HG03064 (cell line): ENCODE measurements around the gene ZC3H12D.
"Not testable (repeated sequence)": the region's sequence is repeated elsewhere in the genome, so short reads cannot be mapped to it uniquely, and the experiment has no call there.

Experiments used
- ATAC-seq: cut with Tn5 transposase; IDR thresholded peaks from one replicate; pipeline ENCODE4 v1.9.1; 2021; ENCODE audit warnings: low read depth; ENCODE audit not compliant: unreplicated experiment

The ZC3H12D gene

DNA sequence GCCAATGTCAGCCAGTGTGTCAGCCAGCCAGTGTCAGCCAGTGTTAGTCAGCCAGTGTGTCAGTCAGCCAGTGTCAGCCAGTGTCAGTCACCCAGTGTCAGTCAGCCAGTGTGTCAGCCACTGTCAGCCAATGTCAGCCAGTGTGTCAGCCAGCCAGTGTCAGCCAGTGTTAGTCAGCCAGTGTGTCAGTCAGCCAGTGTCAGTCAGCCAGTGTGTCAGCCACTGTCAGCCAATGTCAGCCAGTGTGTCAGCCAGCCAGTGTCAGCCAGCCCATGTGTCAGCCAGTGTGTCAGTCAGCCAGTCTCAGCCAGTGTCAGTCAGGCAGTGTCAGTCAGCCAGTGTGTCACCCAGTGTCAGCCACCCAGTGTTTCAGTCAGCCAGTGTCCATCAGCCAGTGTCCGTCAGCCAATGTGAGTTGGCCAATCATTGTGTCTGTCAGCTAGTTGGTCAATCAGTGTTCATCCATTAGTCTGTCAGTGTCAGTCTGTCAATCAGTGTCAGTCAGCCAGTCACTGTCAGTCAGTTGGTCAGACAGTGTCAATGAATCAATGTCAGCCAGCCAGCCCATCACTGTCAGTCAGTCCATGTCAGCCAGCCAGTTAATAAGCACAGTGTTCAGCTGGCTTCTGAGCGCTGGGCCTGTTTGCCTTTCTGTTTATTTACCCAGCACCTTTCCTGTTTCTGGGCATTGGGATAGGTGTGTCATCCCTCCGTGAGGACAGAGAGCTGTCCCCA is 40.3 kb downstream of the ZC3H12D start:
- not testable (repeated sequence) for ATAC-seq

DNA sequence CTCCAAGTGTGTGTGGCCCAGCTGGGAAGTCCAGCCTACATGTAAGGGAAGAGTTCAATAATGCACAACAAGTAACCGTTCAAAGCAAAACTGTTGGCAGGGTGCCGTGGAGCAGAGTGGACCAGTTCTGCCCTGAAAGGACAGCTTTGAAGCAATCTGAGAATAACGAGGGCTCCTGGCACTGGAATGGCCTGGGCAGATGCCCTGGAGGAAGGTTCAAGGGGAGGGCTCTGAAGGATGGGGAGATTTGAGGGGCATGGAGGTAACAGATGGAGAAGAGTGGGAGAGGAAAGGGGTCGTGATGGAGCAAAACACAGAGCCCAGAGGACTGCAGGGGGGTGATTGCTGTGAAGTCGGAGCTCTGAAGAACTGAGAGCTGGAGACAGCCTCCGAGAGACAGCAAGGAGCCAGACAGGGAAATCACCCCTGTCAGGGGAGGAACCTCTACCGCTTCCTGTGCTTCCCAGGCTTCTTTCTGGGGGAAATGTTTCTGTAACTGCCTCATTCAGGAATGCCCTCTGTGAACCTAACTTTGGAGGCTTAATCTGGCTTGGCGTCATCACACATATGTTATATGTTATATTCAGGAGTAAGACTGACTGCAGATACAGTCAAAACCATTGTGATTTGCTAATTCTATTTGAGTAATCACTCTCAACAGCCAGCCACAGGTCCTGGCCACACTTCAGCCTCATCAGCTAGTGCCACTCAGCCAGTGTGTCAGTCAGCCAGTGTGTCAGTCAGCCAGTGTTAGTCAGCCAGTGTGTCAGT is 41.2 kb downstream of the ZC3H12D start:
- no peak for ATAC-seq

DNA sequence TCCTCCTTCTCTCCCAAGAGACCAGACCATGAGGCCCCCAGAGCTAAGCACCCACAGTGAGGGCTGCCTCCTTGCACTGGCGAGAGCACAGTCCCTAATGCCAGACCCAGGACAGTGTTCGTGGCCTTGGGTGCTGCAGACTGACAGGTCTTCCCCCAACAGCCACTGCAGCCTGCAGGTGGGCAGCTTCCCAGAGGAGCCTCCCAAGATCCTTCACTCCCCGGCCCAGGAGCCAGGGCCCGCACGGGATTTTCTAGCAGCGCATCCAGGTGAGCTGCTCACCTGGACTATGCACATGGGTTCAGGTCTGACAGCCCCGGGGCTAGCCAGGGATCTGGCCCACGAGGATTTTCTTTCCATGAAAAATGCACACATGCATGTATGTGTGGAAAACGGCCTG is 43.1 kb downstream of the ZC3H12D start:
- no peak for ATAC-seq

DNA sequence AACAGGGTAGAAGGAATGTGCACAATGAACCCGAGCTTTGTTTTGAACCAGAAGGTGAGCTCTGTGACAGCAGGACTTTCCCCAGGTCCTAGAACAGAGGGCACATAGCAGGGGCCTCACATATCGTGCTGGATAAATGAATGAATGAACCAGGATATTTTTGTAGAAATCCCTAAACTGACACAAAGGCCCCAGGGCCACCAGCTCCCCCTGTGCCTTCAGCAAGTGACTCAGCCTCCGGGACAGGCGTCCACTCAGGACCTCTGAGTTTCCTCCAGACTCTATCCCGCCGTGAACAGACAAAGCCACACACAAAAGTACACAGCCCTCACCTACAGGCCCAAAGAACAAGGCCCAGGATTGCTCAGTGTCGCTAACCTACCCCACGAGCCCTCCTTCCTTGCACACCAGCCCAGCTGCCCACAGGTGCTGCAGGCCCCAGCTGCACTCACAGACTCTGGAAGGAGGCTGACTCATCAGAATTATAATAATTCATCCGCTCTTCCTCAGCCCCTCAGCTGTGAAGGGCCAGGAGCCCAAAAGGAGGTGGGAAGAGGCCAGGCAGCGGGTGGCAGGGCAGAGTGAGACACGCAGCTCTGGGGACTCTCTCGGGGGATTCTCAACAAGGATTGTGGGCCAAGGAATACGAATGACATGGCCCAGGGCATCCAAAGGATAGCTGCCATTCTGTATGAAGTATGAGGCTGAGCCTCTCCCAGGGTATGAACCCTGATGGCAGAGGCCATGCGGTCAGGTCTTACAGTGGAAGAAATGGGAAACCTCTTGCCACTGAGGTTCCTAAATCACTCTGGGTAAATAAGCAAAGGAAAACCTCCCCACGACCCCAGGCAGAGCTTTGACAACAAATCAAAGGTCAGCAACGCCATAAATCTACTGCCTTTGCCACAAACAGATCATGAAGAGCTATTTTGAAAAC is 43.8 kb downstream of the ZC3H12D start:
- no peak for ATAC-seq

DNA sequence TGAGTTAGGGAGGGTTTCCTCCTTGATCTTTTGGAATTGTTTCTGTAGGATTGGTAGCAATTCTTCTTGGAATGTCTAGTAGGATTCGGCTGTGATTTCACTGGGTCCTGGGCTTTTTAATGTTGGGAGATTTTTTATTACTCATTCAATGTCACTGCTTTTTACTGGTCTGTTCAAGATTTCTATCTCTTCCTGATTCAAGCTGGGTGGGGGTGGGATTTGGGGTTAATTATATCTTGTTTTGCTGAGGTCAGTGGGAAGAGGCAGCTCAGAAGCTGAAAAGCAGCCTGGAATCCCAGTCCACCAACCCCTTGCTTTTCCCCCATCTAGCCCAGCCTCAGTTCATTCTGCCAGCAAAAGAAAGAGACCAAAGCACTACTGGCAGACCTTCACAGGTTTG is 45.2 kb downstream of the ZC3H12D start:
- no peak for ATAC-seq

DNA sequence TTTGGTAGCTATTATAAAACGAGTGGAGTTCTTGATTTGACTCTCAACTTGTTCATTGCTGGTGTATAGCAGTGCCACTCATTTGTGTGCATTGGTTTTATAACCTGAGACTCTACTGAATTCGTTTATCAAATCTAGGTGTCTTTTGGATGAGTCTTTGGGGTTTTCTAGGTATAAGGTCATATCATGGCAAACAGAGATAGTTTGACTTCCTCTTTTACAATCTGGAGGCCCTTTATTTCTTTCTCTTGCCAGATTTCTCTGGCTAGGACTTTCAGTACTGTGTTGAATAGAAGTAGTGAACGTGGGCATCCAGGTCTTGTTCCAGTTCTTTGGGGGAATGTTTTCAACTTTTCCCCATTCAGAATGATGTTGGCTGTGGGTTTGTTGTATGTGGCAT is 46.0 kb downstream of the ZC3H12D start:
- ATAC-seq = no peak

DNA sequence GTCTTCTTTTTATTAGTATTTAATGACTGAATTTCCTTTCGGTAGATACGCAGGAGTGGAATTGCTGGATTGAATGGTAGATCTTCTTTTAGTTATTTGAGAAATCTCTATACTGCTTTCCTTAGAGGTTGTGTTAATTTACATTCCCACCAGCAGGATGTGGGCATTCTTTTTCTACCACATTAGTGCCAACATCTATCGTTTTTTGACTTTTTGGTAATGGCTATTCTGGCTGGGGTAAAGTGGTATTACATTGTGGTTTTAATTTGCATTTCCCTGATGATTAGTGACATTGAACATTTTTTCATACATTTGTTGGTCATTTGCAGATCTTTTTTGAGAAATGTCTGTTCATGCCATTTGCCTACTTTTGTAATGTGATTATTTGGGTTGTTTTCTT is 47.6 kb downstream of the ZC3H12D start:
- ATAC-seq = no peak

DNA sequence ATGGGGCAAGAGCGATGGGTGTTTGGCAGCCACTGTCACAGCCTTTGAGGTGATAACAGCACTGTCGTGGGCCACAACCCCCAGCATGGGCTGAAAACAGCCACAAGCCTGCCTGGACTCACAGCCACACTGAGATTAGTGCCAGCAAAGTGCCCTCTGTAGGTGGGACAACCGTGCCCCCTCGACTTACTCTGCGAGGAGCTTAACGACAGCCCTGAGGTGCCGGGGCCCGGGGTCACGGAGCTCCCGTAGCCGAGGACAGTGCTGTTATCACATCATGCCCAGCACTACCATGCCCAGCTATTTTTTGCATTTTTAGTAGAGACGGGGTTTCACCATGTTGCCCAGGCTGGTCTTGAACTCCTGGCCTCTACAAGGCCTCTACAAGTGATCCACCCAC is 48.2 kb downstream of the ZC3H12D start:
- no peak for ATAC-seq

DNA sequence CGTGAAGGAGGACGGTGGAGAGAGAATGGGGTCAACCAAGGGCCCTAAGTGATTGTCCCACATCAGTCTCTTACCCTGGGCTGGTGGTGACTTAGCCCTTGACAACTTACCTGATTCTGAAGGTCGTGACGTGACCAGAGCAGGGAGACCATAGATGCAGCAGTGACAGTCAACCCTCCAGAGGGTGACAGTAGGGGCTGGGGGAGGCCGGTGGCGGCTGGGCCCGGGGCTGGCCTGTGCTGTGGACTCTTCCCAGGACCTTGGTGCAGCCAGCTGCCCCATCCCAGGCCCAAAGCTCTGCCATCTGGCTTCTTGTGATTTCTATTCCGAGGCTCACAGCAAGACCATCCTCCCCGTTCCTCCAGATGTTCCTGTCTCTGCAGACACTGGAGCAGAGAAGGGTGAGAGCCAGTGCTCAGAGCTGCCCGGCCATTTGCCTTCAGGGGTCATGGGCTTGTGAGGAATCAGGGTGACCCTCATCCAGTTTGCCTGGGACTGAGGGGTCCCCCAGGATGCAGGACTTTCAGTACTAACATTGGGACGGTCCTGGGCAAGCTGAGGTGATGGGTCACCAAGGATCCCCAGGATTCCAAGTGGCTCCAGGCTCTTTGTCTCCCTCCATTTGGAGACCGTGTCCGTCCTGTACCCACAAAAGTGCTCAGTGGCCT is 48.8 kb downstream of the ZC3H12D start:
- no peak for ATAC-seq

DNA sequence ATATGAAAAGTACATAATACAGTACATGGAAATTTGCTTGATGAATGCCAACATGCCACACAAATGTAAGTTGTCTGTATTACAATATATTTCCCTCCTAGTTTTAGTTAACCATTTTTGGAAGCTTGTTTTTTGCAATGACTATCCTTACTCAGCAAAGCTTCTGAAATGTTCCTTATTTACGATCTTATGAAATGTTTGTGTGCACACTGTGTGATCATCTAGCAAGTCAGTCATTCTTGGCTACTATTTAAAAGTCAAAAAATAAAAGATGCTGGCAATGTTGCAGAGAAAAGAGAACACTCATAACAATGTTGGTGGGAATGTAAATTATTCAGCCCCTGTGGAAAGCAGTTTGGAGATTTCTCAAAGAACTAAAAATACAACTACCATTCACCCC is 50.9 kb downstream of the ZC3H12D start:
- ATAC-seq = no peak

DNA sequence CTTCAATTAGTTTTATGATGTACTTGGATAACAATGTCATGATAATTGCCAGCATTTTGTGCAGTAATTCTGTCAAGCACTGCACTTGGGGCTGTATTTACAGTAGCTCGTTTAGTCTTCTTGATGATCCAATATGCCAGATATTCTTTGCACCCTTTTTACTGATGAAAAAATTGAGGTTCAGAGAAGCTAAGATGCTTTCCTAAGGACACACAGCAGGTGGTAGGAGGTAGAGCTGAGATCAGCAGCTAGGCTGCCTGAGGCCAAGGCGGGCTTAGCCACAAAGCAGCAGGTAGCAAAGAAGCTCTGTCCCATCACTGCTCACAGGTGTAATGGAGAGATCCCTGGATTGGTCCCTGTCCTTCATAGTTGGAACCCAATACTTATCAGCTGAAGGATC is 51.4 kb downstream of the ZC3H12D start:
- no peak for ATAC-seq

DNA sequence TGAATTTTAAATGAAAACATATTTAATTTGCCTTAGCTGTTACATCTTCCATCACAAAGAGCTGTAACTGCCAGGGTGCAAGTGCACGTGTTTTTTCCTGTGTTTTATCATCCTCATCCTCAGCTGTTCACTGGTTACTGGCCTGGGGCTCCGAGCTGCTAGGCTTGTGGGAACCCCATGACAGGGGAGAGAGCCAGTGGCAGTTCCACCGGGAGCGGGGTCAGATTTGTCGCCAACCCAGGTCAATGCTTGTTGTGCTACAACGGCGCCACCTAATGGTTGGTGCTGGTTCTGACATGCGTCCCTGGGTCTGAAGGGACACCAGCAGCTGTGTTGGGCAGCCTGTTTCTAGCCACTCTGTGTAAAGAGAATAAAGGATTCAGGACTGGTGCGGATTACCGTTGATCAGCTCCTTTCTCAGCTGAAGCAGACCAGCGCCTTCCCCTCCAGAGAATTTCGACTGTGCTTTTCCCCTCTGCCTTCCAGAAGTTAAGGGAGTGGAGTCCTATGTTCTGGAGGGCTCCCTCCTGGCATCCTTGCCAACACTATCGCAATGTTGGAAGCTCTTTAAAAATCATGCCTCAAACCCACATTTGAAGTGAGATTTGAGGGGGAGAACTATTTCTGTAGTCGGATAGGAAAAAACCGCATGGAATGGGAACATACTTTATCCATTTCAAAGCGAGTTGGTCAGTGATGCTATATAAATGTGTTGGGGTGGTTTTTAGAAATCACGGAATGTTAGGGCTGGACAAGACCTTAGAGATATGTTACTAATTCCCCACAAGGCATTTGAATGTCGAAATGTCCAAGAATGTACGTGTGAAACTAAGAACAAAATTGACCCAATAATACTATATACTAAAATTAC is 52.7 kb downstream of the ZC3H12D start:
- ATAC-seq = no peak

DNA sequence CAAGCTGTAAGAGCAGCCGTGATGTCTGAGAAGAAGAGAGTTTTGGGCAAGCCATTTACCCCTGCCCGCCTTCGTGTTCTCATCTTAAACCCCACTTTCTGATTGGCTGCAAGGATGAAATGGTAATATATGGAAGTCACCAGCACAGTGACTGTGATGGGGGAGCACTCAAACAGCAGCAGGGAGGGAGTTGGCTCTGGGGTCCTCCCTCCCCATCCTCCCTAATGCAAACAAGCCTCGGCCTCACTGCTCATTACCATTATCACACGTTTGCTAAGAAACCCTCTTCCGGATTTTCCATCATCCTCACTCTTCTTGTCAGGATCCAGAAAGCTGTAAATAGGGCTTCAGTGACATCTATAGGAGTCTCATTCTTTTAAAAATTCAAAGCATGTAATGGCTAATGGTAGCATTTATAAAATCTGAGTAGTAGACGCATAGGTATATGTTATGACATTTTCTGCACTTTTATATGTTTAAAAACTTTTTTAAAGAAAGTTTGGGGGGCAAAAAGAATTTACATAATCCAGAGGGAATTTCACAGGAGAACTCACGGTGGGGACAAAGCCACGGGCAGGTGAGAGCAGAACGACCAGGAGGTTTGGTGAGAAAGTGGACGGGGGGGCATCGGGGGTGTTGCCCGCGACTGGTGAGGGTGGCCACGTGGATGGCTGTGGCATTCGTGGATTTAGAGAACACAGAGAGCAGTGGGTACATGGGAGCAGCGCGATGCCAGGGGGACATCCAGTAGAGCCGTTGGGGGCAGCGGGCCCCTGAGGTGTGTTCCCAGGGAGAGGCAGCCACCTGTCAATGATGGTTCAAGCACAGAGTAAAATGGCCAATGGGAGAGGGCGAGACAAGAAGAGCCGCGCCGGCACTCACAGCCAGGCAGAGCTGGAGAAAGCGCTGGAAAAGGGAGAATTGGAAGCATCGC is 55.1 kb downstream of the ZC3H12D start:
- ATAC-seq = no peak

DNA sequence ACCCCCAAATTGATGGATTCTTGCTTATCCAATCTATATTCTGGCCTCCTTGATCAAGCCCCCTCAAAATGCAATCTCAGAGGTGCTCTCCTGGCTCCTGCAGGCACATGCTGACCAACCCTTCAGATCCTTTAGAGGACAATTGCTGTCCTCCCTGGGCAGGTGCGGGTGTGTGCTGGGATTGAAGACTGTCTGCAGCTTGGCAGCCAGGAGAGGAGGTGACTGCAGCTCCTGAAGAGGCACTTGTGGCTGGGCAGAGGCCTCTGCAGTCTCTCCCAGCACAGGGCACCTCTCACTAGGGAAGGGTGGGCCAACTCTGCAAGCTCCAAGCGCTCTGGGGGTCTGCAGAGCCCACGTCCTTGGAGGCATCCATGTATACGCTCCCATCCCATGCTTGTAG is 56.2 kb downstream of the ZC3H12D start:
- no peak for ATAC-seq

DNA sequence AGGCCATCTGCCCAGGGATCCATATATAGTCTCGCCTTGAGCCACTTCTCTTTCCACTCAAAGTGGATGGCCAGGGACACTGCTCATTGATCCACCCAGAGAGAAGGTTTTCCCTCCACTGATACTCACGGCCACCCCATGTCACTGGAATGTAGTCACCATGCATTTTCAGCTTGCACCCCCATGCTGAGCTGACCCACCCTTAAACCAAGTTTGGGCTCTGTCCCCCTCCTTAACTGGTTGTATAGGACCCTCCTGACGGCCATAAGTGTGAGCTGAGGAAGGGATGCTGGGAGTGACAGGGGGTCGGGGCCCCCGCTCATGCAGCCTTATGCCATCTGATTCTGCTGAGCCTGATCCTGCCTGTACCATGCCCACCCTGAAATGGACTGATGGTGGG is 59.1 kb downstream of the ZC3H12D start:
- ATAC-seq = no peak

DNA sequence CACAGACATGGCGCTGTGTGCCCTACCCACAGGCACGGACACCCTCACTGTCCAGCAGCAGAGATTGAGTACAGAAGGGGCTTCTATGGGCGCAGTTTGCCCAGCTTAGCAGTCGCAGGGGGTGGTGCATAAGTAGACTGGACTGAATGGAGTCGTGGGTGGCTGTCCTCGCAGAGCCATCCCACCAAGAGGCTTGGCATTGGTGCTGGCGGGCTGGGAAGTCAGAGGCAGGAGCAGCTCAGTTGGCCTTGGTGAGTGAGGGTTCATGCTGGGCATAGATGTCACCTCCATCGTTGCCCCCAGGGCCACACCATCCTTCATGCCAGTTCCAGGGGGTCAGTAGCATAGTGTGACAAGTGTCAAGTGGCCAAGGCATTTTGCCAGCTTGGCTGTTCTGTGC is 59.6 kb downstream of the ZC3H12D start:
- ATAC-seq = no peak

DNA sequence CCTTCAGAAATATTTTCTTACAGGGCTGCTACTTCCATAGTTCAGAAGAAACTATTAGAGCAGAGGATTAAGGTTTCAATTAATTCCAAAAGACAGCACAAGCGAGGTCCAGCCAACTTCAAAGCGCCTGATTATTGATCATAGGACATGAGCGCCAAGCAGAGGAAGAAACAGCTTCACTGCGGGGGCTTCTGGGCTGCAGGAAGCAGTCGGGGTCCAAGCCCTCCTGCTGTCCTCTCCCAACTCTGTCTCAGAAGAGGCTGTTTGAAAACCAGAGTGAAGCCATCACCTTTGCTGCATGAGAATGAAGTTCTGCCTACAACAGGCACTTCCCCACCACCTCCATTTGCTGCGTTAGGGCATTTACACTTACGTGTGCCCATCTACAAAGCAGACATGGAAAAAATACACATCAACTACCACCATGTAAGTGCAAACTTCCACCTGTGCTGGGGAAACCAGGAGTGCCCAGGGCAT is 60.8 kb downstream of the ZC3H12D start:
- no peak for ATAC-seq

DNA sequence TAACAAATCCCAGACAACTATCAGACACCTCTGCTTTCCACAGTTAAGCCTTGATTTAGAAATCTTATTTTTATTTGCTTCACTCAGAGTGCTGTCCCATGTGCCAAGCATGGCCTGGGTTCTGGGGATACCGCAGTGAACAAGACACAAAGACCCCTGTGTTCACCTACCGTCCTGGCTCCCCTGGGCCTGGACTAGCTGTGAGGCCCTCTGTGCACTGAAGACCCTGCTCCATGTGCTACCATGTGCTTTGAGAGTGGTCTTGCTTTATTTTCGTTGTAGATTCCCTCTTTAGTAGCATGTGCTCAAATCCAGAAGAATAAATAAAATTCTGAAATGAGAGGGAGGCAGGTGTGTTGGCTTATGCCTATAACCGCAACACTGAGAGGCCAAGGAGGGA is 62.2 kb downstream of the ZC3H12D start:
- no peak for ATAC-seq
